Lung (tissue), 12 donors: ENCODE data around the gene RANBP17. TPM values are rescaled to one million over a fixed set of nuclear protein-coding genes. Genes with fewer than 3 reads are reported as not detected.

ENCODE experiments used
- ATAC-seq: fragments of 200-7000 bp; cut with Tn5 transposase; one replicate; pipeline ENCODE4 v1.9.1; 2020; ENCODE audit warnings: moderate number of reproducible peaks; ENCODE audit not compliant: insufficient read depth, low FRiP score
- DNase-seq, 3 donors: peaks; one replicate each; pipeline ENCODE4 v3.0.0-alpha.2; 2013 to 2017
- H3K27ac ChIP-seq, 2 donors: one replicate each; pipeline ENCODE4 v1.5.1; 2013; ENCODE audit warnings: mild to moderate bottlenecking in 2 of 2, moderate library complexity in 2 of 2, control low read depth in 1 of 2, inconsistent platforms in 1 of 2, low read depth in 1 of 2, low read length in 1 of 2
- H3K27me3 ChIP-seq, 3 donors: one replicate each; pipeline ENCODE4 v1.5.1; 2013; ENCODE audit warnings: low read length in 2 of 3; ENCODE audit not compliant: control insufficient read depth in 3 of 3, insufficient read depth in 3 of 3
- H3K36me3 ChIP-seq, 4 donors: one replicate each; pipeline ENCODE4 v1.5.1; 2013; ENCODE audit warnings: low read length in 4 of 4, mild to moderate bottlenecking in 1 of 4, moderate library complexity in 1 of 4; ENCODE audit not compliant: control insufficient read depth in 4 of 4, insufficient read depth in 4 of 4
- H3K4me1 ChIP-seq, 5 donors: one replicate each; pipeline ENCODE4 v1.5.1; 2013; ENCODE audit warnings: low read length in 5 of 5, mild to moderate bottlenecking in 2 of 5, moderate library complexity in 1 of 5; ENCODE audit not compliant: control insufficient read depth in 5 of 5, insufficient read depth in 5 of 5
- H3K4me3 ChIP-seq: one replicate; pipeline ENCODE4 v1.5.1; 2013; ENCODE audit warnings: mild to moderate bottlenecking, control low read depth, moderate library complexity
- H3K9ac ChIP-seq, 2 donors: one replicate each; pipeline ENCODE4 v1.5.1; 2013; ENCODE audit warnings: low read length in 2 of 2, control low read depth in 1 of 2; ENCODE audit not compliant: insufficient read depth in 1 of 2
- H3K9me3 ChIP-seq, 4 donors: one replicate each; pipeline ENCODE4 v1.5.1; 2013; ENCODE audit warnings: low read length in 3 of 4, mild to moderate bottlenecking in 1 of 4, moderate library complexity in 1 of 4; ENCODE audit not compliant: control insufficient read depth in 4 of 4, insufficient read depth in 3 of 4
- WGBS, 2 donors: extraction: QIAGEN DNeasy Blood & Tissue Kit; methylation state at CpG; one replicate each; pipeline ENCODE4 v1.1.7; 2013; 5-methylcytosine and 5-hydroxymethylcytosine counted together
- polyA plus RNA-seq, 2 donors: library from polyadenylated mRNA; stranded (reverse); fragments of 200-250 nt; gene quantifications; one replicate each; pipeline ENCODE4 v1.2.1, GENCODE V29; 2013
- total RNA-seq, 2 donors: library from RNA; depleted of rRNA in 1 of 2; stranded (reverse); fragments of >200 nt in 1 of 2; gene quantifications; one replicate each; pipeline ENCODE4 v1.2.1, GENCODE V29; 2014 to 2021
- TF ChIP-seq, protein P1 (sequence below): IDR thresholded peaks from 2 replicates; pipeline ENCODE4 v1.5.1; 2012; ENCODE audit warnings: mild to moderate bottlenecking; ENCODE audit errors: control extremely low read depth, extremely low read depth
- donor health status: control.
- donor health status: control.
- donor health status: Bipolar disorder and iron deficiency.
- donor health status: healthy.
- donor health status: DM: yes; HTN: yes; CAD: no.

RANBP17 gene
- total and polyA plus RNA-seq, 4 donors, result 1.8 to 130 (median 11.0) TPM

- DNase-seq (no peak), ATAC-seq (no peak)
- Histone ChIP-seq H3K9me3 (no peaks in the 10 kb centered on the region), H3K36me3 (no peaks in the 10 kb centered on the region), H3K4me1 (peaks cover 0 to 3% (median 0%) of the 10 kb centered on the region in 5 donors), H3K4me3 (no peak overlapping the region), H3K27ac (no peak overlapping the region), H3K9ac (no peak overlapping the region), H3K27me3 (no peaks in the 10 kb centered on the region)
- TF ChIP-seq, protein P1, sequence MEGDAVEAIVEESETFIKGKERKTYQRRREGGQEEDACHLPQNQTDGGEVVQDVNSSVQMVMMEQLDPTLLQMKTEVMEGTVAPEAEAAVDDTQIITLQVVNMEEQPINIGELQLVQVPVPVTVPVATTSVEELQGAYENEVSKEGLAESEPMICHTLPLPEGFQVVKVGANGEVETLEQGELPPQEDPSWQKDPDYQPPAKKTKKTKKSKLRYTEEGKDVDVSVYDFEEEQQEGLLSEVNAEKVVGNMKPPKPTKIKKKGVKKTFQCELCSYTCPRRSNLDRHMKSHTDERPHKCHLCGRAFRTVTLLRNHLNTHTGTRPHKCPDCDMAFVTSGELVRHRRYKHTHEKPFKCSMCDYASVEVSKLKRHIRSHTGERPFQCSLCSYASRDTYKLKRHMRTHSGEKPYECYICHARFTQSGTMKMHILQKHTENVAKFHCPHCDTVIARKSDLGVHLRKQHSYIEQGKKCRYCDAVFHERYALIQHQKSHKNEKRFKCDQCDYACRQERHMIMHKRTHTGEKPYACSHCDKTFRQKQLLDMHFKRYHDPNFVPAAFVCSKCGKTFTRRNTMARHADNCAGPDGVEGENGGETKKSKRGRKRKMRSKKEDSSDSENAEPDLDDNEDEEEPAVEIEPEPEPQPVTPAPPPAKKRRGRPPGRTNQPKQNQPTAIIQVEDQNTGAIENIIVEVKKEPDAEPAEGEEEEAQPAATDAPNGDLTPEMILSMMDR, result no peak
- 84 to 86% methylated on average over 3 of the region's 3 CpGs for WGBS, 2 donors
Observed at GRCh38 chr5:170886210-170886894, 24.5 kb downstream of the RANBP17 start.

GRCh38 chr5:170892196-170892595 is 30.4 kb downstream of the RANBP17 start:
- peaks cover 0 to 2% (median 0%) of the 10 kb centered on the region in 4 donors for H3K36me3 ChIP-seq
- ATAC-seq, result no peak
- H3K27me3 ChIP-seq, result no peaks in the 10 kb centered on the region
- H3K9ac ChIP-seq, result no peak overlapping the region
- TF ChIP-seq, protein P1, result no peak
- no peak for DNase-seq
- H3K9me3 ChIP-seq, result no peaks in the 10 kb centered on the region
- H3K27ac ChIP-seq, result no peak overlapping the region
- H3K4me1 ChIP-seq, result no peaks in the 10 kb centered on the region
- 90 to 94% methylated on average over 2 of the region's 2 CpGs for WGBS, 2 donors
- H3K4me3 ChIP-seq, result no peak overlapping the region

DNA sequence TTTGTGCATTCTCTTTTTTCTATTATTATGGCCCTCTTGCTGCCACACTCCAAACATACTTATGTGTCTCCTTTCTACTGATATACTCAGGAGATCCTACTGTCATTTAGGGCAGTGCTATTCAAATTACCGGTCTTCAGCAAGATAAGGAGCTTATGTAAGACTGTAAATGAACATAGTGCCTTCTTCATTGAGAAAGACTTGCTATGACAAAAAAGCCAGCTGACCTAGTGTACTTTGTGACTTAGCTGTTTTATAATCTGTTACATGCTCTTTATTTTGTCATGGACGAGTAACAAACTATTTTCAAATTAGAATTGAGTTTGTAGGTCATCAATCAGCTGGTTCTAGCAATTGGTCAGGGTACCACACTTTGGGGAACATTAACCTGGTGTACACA is 32.8 kb downstream of the RANBP17 start:
- ATAC-seq (no peak), DNase-seq (no peak)
- WGBS, 2 donors, result 65 to 66% methylated on average over 2 of the region's 2 CpGs
- Histone ChIP-seq H3K27me3 (no peaks in the 10 kb centered on the region), H3K27ac (no peak overlapping the region), H3K36me3 (peaks cover 0 to 4% (median 0%) of the 10 kb centered on the region in 4 donors), H3K4me1 (no peaks in the 10 kb centered on the region), H3K4me3 (no peak overlapping the region), H3K9me3 (no peaks in the 10 kb centered on the region), H3K9ac (no peak overlapping the region)
- TF ChIP-seq, protein P1, result no peak
